Measurements from ENCODE around the gene SASH1. TPM values are rescaled to one million over a fixed set of nuclear protein-coding genes. Genes with fewer than 3 reads are reported as not detected.

SASH1 gene
- total RNA-seq, 1 experiment from 2014 or later: 33.2 TPM

GRCh38 chr6:148523551-148523950 lies 180.9 kb downstream of the SASH1 start:
- no peaks in the 10 kb centered on the region for H3K27me3 ChIP-seq (ENCODE audit: insufficient read depth, low read length)
- H3K9ac ChIP-seq (ENCODE audit: extremely low read depth, insufficient read length, low read length): no peak overlapping the region
- H2AFZ ChIP-seq (ENCODE audit: low read length): no peak overlapping the region
- H3K79me2 ChIP-seq (ENCODE audit: insufficient read depth, low read length): no peaks in the 10 kb centered on the region
- H4K91ac ChIP-seq (ENCODE audit: insufficient read length, low read depth, low read length): no peak overlapping the region
- H3K4me1 ChIP-seq (ENCODE audit: insufficient read depth, low read length): peaks cover 2% of the 10 kb centered on the region; the same call in 1 of the 2 replicates
- WGBS (ENCODE audit: extremely low coverage, insufficient read length, low lambda C conversion rate): no CpG with 5 or more reads among the region's 4 CpGs
- H3K23ac ChIP-seq (ENCODE audit: insufficient read length, low read depth, low read length): no peak overlapping the region
- no peak overlapping the region for H2BK20ac ChIP-seq (ENCODE audit: low read depth, low read length, poor library complexity, severe bottlenecking)
- no peak for TF ChIP-seq CTCF (conservative IDR thresholded peaks at IDR 0.05)
- no peak overlapping the region for H2BK120ac ChIP-seq (ENCODE audit: low read depth, low read length, poor library complexity, severe bottlenecking)
- no peak overlapping the region for H2BK5ac ChIP-seq (ENCODE audit: insufficient read length, low read length)
- H2AK5ac ChIP-seq (ENCODE audit: insufficient read length, low read length): no peak overlapping the region
- H3K79me1 ChIP-seq (ENCODE audit: insufficient read depth, low read depth, low read length, poor library complexity, severe bottlenecking): no peaks in the 10 kb centered on the region
- H3K27ac Mint-ChIP-seq: peak overlapping the region in 1 of 3 experiments; percentile 25; a peak in 2 of 7 replicates
- no peaks in the 10 kb centered on the region for H4K20me1 ChIP-seq (ENCODE audit: control insufficient read depth, insufficient read depth, insufficient read length)
- H2BK15ac ChIP-seq (ENCODE audit: low read depth, low read length): no peak overlapping the region
- H3K4ac ChIP-seq (ENCODE audit: low read depth, low read length): no peak overlapping the region
- H3K4me3 Mint-ChIP-seq: no peak overlapping the region
- no peaks in the 10 kb centered on the region for H3K23me2 ChIP-seq (ENCODE audit: insufficient read length, low read depth, low read length, poor library complexity, severe bottlenecking)
- no peak overlapping the region for H4K8ac ChIP-seq (replicated peaks; ENCODE audit: insufficient read length, low read depth, low read length)
- no peak overlapping the region for H3K4me2 ChIP-seq (ENCODE audit: insufficient read depth, insufficient read length, low read length)
- H4K5ac ChIP-seq (ENCODE audit: insufficient read length, low read depth, low read length): no peak overlapping the region
- H3K36me3 Mint-ChIP-seq (ENCODE audit: insufficient read depth in 1 of 3, low read depth in 3 of 3): peaks cover 45 to 57% (median 57%) of the 10 kb centered on the region in 3 experiments
- H3K14ac ChIP-seq (ENCODE audit: insufficient read depth, low read length): no peak overlapping the region
- H3K27ac ChIP-seq (ENCODE audit: insufficient read length, low read depth, low read length): no peak overlapping the region
- H3K9me3 ChIP-seq (ENCODE audit: control insufficient read depth, low read depth, low read length): no peaks in the 10 kb centered on the region
- no peak for DNase-seq
- no peak overlapping the region for H3T11ph ChIP-seq (ENCODE audit: low read length)
- no peak overlapping the region for H3K18ac ChIP-seq (ENCODE audit: insufficient read length, low read depth, low read length)
- H3K56ac ChIP-seq (ENCODE audit: insufficient read length, low read depth, low read length): no peak overlapping the region
- peaks cover 28 to 44% of the 10 kb centered on the region in 2 experiments for H3K4me1 Mint-ChIP-seq
- H2BK12ac ChIP-seq (ENCODE audit: insufficient read length, low read depth, low read length): no peak overlapping the region
- H3K9me3 Mint-ChIP-seq: 0 out of 5 replicates have a peak, but pooled peaks cover 0 to 2% of the 10 kb centered on the region in 2 experiments
- H3K27me3 Mint-ChIP-seq (ENCODE audit: low read depth): no peaks in the 10 kb centered on the region
